K562 (cell line): ENCODE data around the gene RABGAP1L.
A peak's percentile ranks its signal among the peaks of the same experiment; 100 is the strongest.

Experiments used
- CBFA2T3 ChIP-seq: fragments of 450-650 bp; IDR thresholded peaks from 2 replicates; pipeline ENCODE4 v1.6.1; 2017
- CCNT2 ChIP-seq: IDR thresholded peaks from 2 replicates; pipeline ENCODE4 v1.6.1; 2011; ENCODE audit warnings: borderline replicate concordance, low read depth, mild to moderate bottlenecking, moderate library complexity, mixed read lengths, low read length; ENCODE audit not compliant: insufficient read length; ENCODE audit errors: extremely low read depth
- E2F8 ChIP-seq: fragments of 450-650 bp; IDR thresholded peaks from 2 replicates; pipeline ENCODE4 v1.7.1; 2018; ENCODE audit warnings: mild to moderate bottlenecking, low read depth; ENCODE audit not compliant: partially characterized antibody
- POLR2A ChIP-seq: fragments of 450-650 bp; conservative IDR thresholded peaks from 2 replicates; pipeline ENCODE4 v1.6.1; 2016
- USF2 ChIP-seq: sonication (generic); formaldehyde crosslinking; IDR thresholded peaks from 2 replicates; pipeline ENCODE4 v1.5.0; 2020; ENCODE audit warnings: missing genetic modification reagents
- ZNF143 ChIP-seq: sonication (generic); formaldehyde crosslinking; IDR thresholded peaks from 2 replicates; pipeline ENCODE4 v1.9.0; 2022; ENCODE audit warnings: mild to moderate bottlenecking, missing genetic modification reagents
- ZNF76 ChIP-seq: fragments of 250-450 bp; sonication (Bioruptor Pico); IDR thresholded peaks from 2 replicates; pipeline ENCODE4 v1.4.0; 2020; ENCODE audit warnings: mild to moderate bottlenecking, moderate library complexity, borderline replicate concordance

GRCh38 chr1:174812016-174812415, 652.7 kb downstream of the RABGAP1L start:
- TF ChIP-seq CBFA2T3 (peak; percentile 20; the same call in 1 of the 2 replicates), ZNF143 (CRISPR knock-in tag) (no peak), ZNF76 (no peak), USF2 (CRISPR knock-in tag) (no peak), E2F8 (no peak), POLR2A (no peak), CCNT2 (no peak)
